Naive thymus-derived CD8-positive, alpha-beta T cell (primary cell): ENCODE measurements around the gene SLC35F1. TPM values are rescaled to one million over a fixed set of nuclear protein-coding genes. Genes with fewer than 3 reads are reported as not detected.

Experiments used
- ATAC-seq, 2 donors: fragments of 150-1000 bp; cut with Tn5 transposase in 1 of 2; sonication (Bioruptor Pico), chemical (Tn5 transposase) in 1 of 2; 1 replicate in 1 of 2; 2 replicates in 1 of 2; pipeline ENCODE4 v1.10.0; 2021; ENCODE audit warnings: mild to moderate bottlenecking in 2 of 2, moderate library complexity in 2 of 2
- POLR2A ChIA-PET: fragments of 350-600 bp; sonication (Branson Sonifier 250); formaldehyde crosslinking; loops from one replicate; lab custom pipeline; 2021; ENCODE audit warnings: antibody characterized with exemption; lab: Charles Lee
- DNase-seq, 10 donors: peaks; one replicate each; pipeline versions ENCODE4 v3.0.0 to v3.0.0-alpha.2; 2020 to 2022
- H3K27ac Mint-ChIP-seq, 10 donors: one replicate each; pipeline ENCODE4 v1.8.0; 2020 to 2022; ENCODE audit warnings: mild to moderate bottlenecking in 10 of 10, mixed read lengths in 10 of 10, moderate library complexity in 4 of 10, inconsistent platforms in 1 of 10
- H3K27me3 Mint-ChIP-seq, 5 donors: one replicate each; pipeline ENCODE4 v1.8.0; 2021 to 2022; ENCODE audit warnings: mixed read lengths in 5 of 5
- H3K36me3 Mint-ChIP-seq, 3 donors: one replicate each; pipeline ENCODE4 v1.8.0; 2020 to 2022; ENCODE audit warnings: mixed read lengths in 3 of 3, mild to moderate bottlenecking in 2 of 3, inconsistent platforms in 1 of 3
- H3K4me1 Mint-ChIP-seq, 4 donors: one replicate each; pipeline ENCODE4 v1.8.0; 2021 to 2022; ENCODE audit warnings: mixed read lengths in 4 of 4
- H3K4me3 Mint-ChIP-seq, 10 donors: one replicate each; pipeline ENCODE4 v1.8.0; 2020 to 2022; ENCODE audit warnings: mild to moderate bottlenecking in 10 of 10, mixed read lengths in 10 of 10, moderate library complexity in 6 of 10, inconsistent platforms in 1 of 10
- H3K9me3 Mint-ChIP-seq, 9 donors: one replicate each; pipeline ENCODE4 v1.8.0; 2020 to 2022; ENCODE audit warnings: mixed read lengths in 9 of 9, mild to moderate bottlenecking in 3 of 9, inconsistent platforms in 1 of 9, moderate library complexity in 1 of 9
- polyA plus RNA-seq, 3 donors: library from polyadenylated mRNA; unstranded; fragments of 300-500 nt; fragmentation: Illumina TruSeq; gene quantifications; one replicate each; pipeline ENCODE4 v1.2.3, GENCODE V29; 2021
- total RNA-seq, 8 experiments: library from RNA in 2 of 8; stranded (reverse) in 2 of 8; gene quantifications; one replicate each; pipeline ENCODE4 v1.2.3 and lab custom pipeline; 2021 to 2026

The SLC35F1 gene
- total and polyA plus RNA-seq, 5 experiments from 2014 or later = not detected

- Mint-ChIP-seq H3K4me3 (no peak overlapping the region), H3K27me3 (no peaks in the 10 kb centered on the region), H3K4me1 (no peaks in the 10 kb centered on the region), H3K27ac (no peak overlapping the region), H3K9me3 (peaks cover 0 to 14% (median 2%) of the 10 kb centered on the region in 9 donors), H3K36me3 (peaks cover 4 to 28% (median 25%) of the 10 kb centered on the region in 3 donors)
- ATAC-seq (no peak), DNase-seq (no peak)
- POLR2A ChIA-PET = no interaction called here
These were observed 447.6 kb downstream of the SLC35F1 start for GRCh38 chr6:118354641-118355040.

GRCh38 chr6:118356054-118356453, 449.0 kb downstream of the SLC35F1 start:
- Mint-ChIP-seq H3K27me3 (no peaks in the 10 kb centered on the region), H3K36me3 (peaks cover 0 to 24% (median 21%) of the 10 kb centered on the region in 3 donors), H3K9me3 (peaks cover 0 to 14% (median 2%) of the 10 kb centered on the region in 9 donors), H3K4me1 (no peaks in the 10 kb centered on the region), H3K4me3 (no peak overlapping the region), H3K27ac (no peak overlapping the region)
- no peak for DNase-seq
- ATAC-seq = no peak
- POLR2A ChIA-PET = no interaction called here

- Mint-ChIP-seq H3K27ac (no peak overlapping the region), H3K36me3 (peaks cover 0 to 24% (median 20%) of the 10 kb centered on the region in 3 donors), H3K4me3 (no peak overlapping the region), H3K4me1 (no peaks in the 10 kb centered on the region), H3K9me3 (peaks cover 0 to 14% (median 2%) of the 10 kb centered on the region in 9 donors), H3K27me3 (no peaks in the 10 kb centered on the region)
- ATAC-seq (no peak), DNase-seq (no peak)
- POLR2A ChIA-PET = no interaction called here
These were observed 449.6 kb downstream of the SLC35F1 start for GRCh38 chr6:118356686-118357085.

Other genes starting within 250 kb of the SLC35F1 start
- 10 to 100 TPM; 34.3 to 34.6 TPM for gene NUS1, start 231.8 kb upstream of the SLC35F1 start, total RNA-seq
- 10 to 100 TPM; 13.1 to 18.4 (median 15.7) TPM for gene NUS1, start 231.8 kb upstream of the SLC35F1 start, polyA plus RNA-seq